ENCODE data around the gene TRIM29.

The TRIM29 gene

GRCh38 chr11:120153221-120153620 lies 15.3 kb upstream of the TRIM29 start:
- DNase-seq (ENCODE audit: low read depth in 2 of 2): no peak
- H3K4me3 ChIP-seq (replicated peaks in 1 of 2; ENCODE audit: low read depth in 2 of 2, low read length in 2 of 2): no peak overlapping the region
- TF ChIP-seq CTCF (IDR thresholded peaks at IDR 0.05; ENCODE audit: low read depth, low read length): no peak

- no peak overlapping the region for H3K4me3 ChIP-seq (replicated peaks in 1 of 2; ENCODE audit: low read depth in 2 of 2, low read length in 2 of 2)
- no peak for TF ChIP-seq CTCF (IDR thresholded peaks at IDR 0.05; ENCODE audit: low read depth, low read length)
- DNase-seq (ENCODE audit: low read depth in 2 of 2): peak in 1 of 2 donors; percentile 34
Measured at GRCh38 chr11:120151536-120151935, 13.6 kb upstream of the TRIM29 start.

GRCh38 chr11:120149246-120149645 lies 11.3 kb upstream of the TRIM29 start:
- no peak for DNase-seq (ENCODE audit: low read depth in 2 of 2)
- no peak overlapping the region for H3K4me3 ChIP-seq (replicated peaks in 1 of 2; ENCODE audit: low read depth in 2 of 2, low read length in 2 of 2)
- TF ChIP-seq CTCF (IDR thresholded peaks at IDR 0.05; ENCODE audit: low read depth, low read length): no peak

- DNase-seq (ENCODE audit: low read depth in 2 of 2): no peak
- no peak for TF ChIP-seq CTCF (IDR thresholded peaks at IDR 0.05; ENCODE audit: low read depth, low read length)
- no peak overlapping the region for H3K4me3 ChIP-seq (replicated peaks in 1 of 2; ENCODE audit: low read depth in 2 of 2, low read length in 2 of 2)
Measured at GRCh38 chr11:120147950-120148270, 10.0 kb upstream of the TRIM29 start.

GRCh38 chr11:120147094-120147949 lies 9.4 kb upstream of the TRIM29 start:
- no peak for DNase-seq (ENCODE audit: low read depth in 2 of 2)
- no peak overlapping the region for H3K4me3 ChIP-seq (replicated peaks in 1 of 2; ENCODE audit: low read depth in 2 of 2, low read length in 2 of 2)
- TF ChIP-seq CTCF (IDR thresholded peaks at IDR 0.05; ENCODE audit: low read depth, low read length): no peak

- TF ChIP-seq CTCF (IDR thresholded peaks at IDR 0.05; ENCODE audit: low read depth, low read length): no peak
- no peak for DNase-seq (ENCODE audit: low read depth in 2 of 2)
- H3K4me3 ChIP-seq (replicated peaks in 1 of 2; ENCODE audit: low read depth in 2 of 2, low read length in 2 of 2): no peak overlapping the region
Measured at GRCh38 chr11:120146413-120147093, 8.6 kb upstream of the TRIM29 start.
